MM.1S (cell line): ENCODE results near the gene CADM2.

Experiments used
- DNase-seq: peaks from one replicate; pipeline ENCODE4 v3.0.0-alpha.2; 2015
- H2AFZ ChIP-seq: fragments of 300-600 bp; sonication (generic); 2 replicates; pipeline ENCODE4 v1.6.0; 2016; ENCODE audit warnings: antibody characterized with exemption, low read length
- H3F3A ChIP-seq: fragments of 300-600 bp; sonication (generic); 2 replicates; pipeline ENCODE4 v1.6.1; 2016; ENCODE audit warnings: mild to moderate bottlenecking, antibody characterized with exemption, low read length, moderate library complexity, mixed read lengths; ENCODE audit not compliant: insufficient read depth
- H3K27ac ChIP-seq: fragments of 300-600 bp; sonication (generic); 2 replicates; pipeline ENCODE4 v1.5.1; 2016; ENCODE audit warnings: mild to moderate bottlenecking, low read length
- H3K27me3 ChIP-seq: fragments of 300-600 bp; sonication (generic); replicated peaks from 2 replicates; pipeline ENCODE4 v1.6.0; 2016; ENCODE audit warnings: low read length; ENCODE audit not compliant: insufficient read depth
- H3K36me3 ChIP-seq: fragments of 300-600 bp; sonication (generic); replicated peaks from 2 replicates; pipeline ENCODE4 v1.6.1; 2016; ENCODE audit warnings: mild to moderate bottlenecking, low read length, mixed read lengths; ENCODE audit not compliant: insufficient read depth
- H3K4me1 ChIP-seq: fragments of 300-600 bp; sonication (generic); 2 replicates; pipeline ENCODE4 v1.6.1; 2016; ENCODE audit warnings: low read length, mixed read lengths
- H3K4me2 ChIP-seq: fragments of 300-600 bp; sonication (generic); 2 replicates; pipeline ENCODE4 v1.6.0; 2016; ENCODE audit warnings: low read depth, low read length
- H3K4me3 ChIP-seq: fragments of 300-600 bp; sonication (generic); 2 replicates; pipeline ENCODE4 v1.5.1; 2016; ENCODE audit warnings: low read length, mixed read lengths
- H3K79me2 ChIP-seq: fragments of 300-600 bp; sonication (generic); 2 replicates; pipeline ENCODE4 v1.6.1; 2016; ENCODE audit warnings: mixed run types, low read length, mixed read lengths
- H3K9ac ChIP-seq: fragments of 300-600 bp; sonication (generic); 2 replicates; pipeline ENCODE4 v1.6.1; 2016; ENCODE audit warnings: low read length, mixed read lengths
- H3K9me2 ChIP-seq: fragments of 300-600 bp; sonication (generic); replicated peaks from 2 replicates; pipeline ENCODE4 v1.6.1; 2016; ENCODE audit warnings: mild to moderate bottlenecking, low read length, mixed read lengths; ENCODE audit not compliant: insufficient read depth
- H3K9me3 ChIP-seq: fragments of 300-600 bp; sonication (generic); replicated peaks from 2 replicates; pipeline ENCODE4 v1.6.1; 2016; ENCODE audit warnings: mild to moderate bottlenecking, low read length, mixed read lengths; ENCODE audit not compliant: insufficient read depth
- H4K20me1 ChIP-seq: fragments of 300-600 bp; sonication (generic); 2 replicates; pipeline ENCODE4 v1.6.1; 2016; ENCODE audit warnings: mild to moderate bottlenecking, low read length, moderate library complexity, mixed read lengths; ENCODE audit not compliant: insufficient read depth
- EZH2 ChIP-seq: fragments of 300-600 bp; sonication (generic); optimal IDR thresholded peaks from 2 replicates; pipeline ENCODE3; 2017; ENCODE audit warnings: low read depth, mild to moderate bottlenecking, antibody characterized with exemption, low read length, mixed read lengths
- EZH2phosphoT487 ChIP-seq: fragments of 300-600 bp; sonication (generic); IDR thresholded peaks from 2 replicates; pipeline ENCODE4 v1.6.1; 2018; ENCODE audit warnings: antibody characterized with exemption, low read length
- TF ChIP-seq, protein P1 (sequence below): fragments of 300-600 bp; sonication (generic); IDR thresholded peaks from 2 replicates; pipeline ENCODE4 v1.5.1; 2016; ENCODE audit warnings: antibody characterized with exemption, low read length, mixed read lengths

Gene CADM2

GRCh38 chr3:85003479-85003878, 44.7 kb downstream of the CADM2 start:
- H3K79me2 ChIP-seq = no peaks in the 10 kb centered on the region
- H3K4me2 ChIP-seq = no peak overlapping the region
- H3K9ac ChIP-seq = no peak overlapping the region
- no peaks in the 10 kb centered on the region for H3K4me1 ChIP-seq
- no peak overlapping the region for H2AFZ ChIP-seq
- no peak for DNase-seq
- H3K27ac ChIP-seq = no peak overlapping the region
- H3K36me3 ChIP-seq = no peaks in the 10 kb centered on the region
- TF ChIP-seq EZH2phosphoT487 (no peak), EZH2 (no peak)
- TF ChIP-seq, protein P1, sequence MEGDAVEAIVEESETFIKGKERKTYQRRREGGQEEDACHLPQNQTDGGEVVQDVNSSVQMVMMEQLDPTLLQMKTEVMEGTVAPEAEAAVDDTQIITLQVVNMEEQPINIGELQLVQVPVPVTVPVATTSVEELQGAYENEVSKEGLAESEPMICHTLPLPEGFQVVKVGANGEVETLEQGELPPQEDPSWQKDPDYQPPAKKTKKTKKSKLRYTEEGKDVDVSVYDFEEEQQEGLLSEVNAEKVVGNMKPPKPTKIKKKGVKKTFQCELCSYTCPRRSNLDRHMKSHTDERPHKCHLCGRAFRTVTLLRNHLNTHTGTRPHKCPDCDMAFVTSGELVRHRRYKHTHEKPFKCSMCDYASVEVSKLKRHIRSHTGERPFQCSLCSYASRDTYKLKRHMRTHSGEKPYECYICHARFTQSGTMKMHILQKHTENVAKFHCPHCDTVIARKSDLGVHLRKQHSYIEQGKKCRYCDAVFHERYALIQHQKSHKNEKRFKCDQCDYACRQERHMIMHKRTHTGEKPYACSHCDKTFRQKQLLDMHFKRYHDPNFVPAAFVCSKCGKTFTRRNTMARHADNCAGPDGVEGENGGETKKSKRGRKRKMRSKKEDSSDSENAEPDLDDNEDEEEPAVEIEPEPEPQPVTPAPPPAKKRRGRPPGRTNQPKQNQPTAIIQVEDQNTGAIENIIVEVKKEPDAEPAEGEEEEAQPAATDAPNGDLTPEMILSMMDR = no peak
- no peak overlapping the region for H3K4me3 ChIP-seq
- H3K9me2 ChIP-seq = no peaks in the 10 kb centered on the region
- H3F3A ChIP-seq = no peaks in the 10 kb centered on the region
- H3K27me3 ChIP-seq = no peaks in the 10 kb centered on the region
- H3K9me3 ChIP-seq = no peaks in the 10 kb centered on the region
- no peaks in the 10 kb centered on the region for H4K20me1 ChIP-seq

GRCh38 chr3:85004147-85004546, 45.4 kb downstream of the CADM2 start:
- no peaks in the 10 kb centered on the region for H3K79me2 ChIP-seq
- no peaks in the 10 kb centered on the region for H3K9me3 ChIP-seq
- no peak overlapping the region for H3K27ac ChIP-seq
- no peak for DNase-seq
- H3K27me3 ChIP-seq = no peaks in the 10 kb centered on the region
- no peak overlapping the region for H3K9ac ChIP-seq
- H4K20me1 ChIP-seq = no peaks in the 10 kb centered on the region
- no peak overlapping the region for H3K4me2 ChIP-seq
- H3K4me1 ChIP-seq = no peaks in the 10 kb centered on the region
- no peaks in the 10 kb centered on the region for H3K36me3 ChIP-seq
- no peak overlapping the region for H2AFZ ChIP-seq
- no peaks in the 10 kb centered on the region for H3F3A ChIP-seq
- H3K4me3 ChIP-seq = no peak overlapping the region
- no peak for TF ChIP-seq EZH2
- TF ChIP-seq, protein P1 = no peak
- TF ChIP-seq EZH2phosphoT487 = no peak
- H3K9me2 ChIP-seq = no peaks in the 10 kb centered on the region

DNA sequence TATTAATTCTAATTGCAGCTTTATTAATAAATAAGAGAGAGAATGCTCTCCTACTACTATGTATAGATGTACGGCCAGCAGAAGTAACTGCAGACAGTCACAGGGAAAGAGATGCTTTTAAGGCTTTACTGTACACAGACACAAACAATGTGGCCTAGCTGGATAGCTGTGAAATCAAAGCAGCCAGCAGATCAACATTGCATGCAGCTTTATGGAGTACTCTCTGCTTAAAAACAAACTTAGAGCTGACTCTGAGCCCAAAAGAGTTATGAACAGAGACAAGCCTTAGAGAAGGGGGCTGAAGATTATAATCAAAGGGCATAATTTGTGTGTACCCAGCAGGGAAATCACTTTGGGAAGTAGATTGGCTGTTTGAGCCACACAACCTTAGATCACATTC, 47.2 kb downstream of the CADM2 start:
- no peaks in the 10 kb centered on the region for H3F3A ChIP-seq
- TF ChIP-seq EZH2 (no peak), EZH2phosphoT487 (no peak)
- TF ChIP-seq, protein P1 = no peak
- DNase-seq = no peak

More for the DNA sequence above, 47.2 kb downstream of the CADM2 start:
- H3K36me3 ChIP-seq = no peaks in the 10 kb centered on the region
- no peak overlapping the region for H3K27ac ChIP-seq
- no peaks in the 10 kb centered on the region for H4K20me1 ChIP-seq
- no peaks in the 10 kb centered on the region for H3K9me3 ChIP-seq
- no peaks in the 10 kb centered on the region for H3K27me3 ChIP-seq
- H3K9ac ChIP-seq = no peak overlapping the region
- no peak overlapping the region for H3K4me3 ChIP-seq
- no peak overlapping the region for H3K4me2 ChIP-seq
- H3K79me2 ChIP-seq = no peaks in the 10 kb centered on the region
- H2AFZ ChIP-seq = no peak overlapping the region
- no peaks in the 10 kb centered on the region for H3K9me2 ChIP-seq
- no peaks in the 10 kb centered on the region for H3K4me1 ChIP-seq
